ENCODE results near the gene SGCB.
A peak's percentile ranks its signal among the peaks of the same experiment; 100 is the strongest.

Gene SGCB

DNA sequence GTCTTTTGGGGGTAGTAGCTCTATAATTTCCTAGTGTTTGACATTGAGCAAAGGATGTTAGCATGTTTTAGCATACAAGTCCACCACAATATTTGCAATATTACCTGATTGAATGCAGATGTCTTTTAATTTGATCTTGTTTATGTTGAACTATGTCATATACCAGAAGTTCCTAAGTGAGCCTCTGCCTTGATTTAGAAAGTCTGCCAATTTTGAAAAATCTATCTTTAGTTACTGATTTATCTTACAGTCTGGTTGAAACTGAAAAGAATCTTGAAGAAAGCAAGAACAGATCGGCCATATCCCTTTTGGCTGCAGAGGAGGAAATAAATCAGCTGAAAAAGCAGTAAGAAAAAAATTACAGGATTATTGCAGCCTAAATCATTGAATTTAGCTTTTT lies 31.5 kb upstream of the SGCB start:
- Histone ChIP-seq H3K4me3 (ENCODE audit: low read length) (no peak overlapping the region), H3K9me3 (replicated peaks; ENCODE audit: insufficient read depth, low read length) (no peaks in the 10 kb centered on the region), H2AFZ (ENCODE audit: low read length) (no peak overlapping the region), H3K9ac (ENCODE audit: low read length) (no peak overlapping the region), H3K79me2 (ENCODE audit: low read length) (no peaks in the 10 kb centered on the region), H3K4me1 (ENCODE audit: low read length) (peaks cover 3% of the 10 kb centered on the region; the same call in 1 of the 2 replicates), H3F3A (ENCODE audit: insufficient read depth, low read length) (no peaks in the 10 kb centered on the region), H3K9me2 (replicated peaks; ENCODE audit: insufficient read depth, low read length) (no peaks in the 10 kb centered on the region), H3K4me2 (ENCODE audit: low read depth, low read length) (no peak overlapping the region), H3K27me3 (replicated peaks; ENCODE audit: insufficient read depth, low read length) (no peaks in the 10 kb centered on the region), H3K27ac (ENCODE audit: low read length) (no peak overlapping the region), H4K20me1 (ENCODE audit: insufficient read depth, low read length) (no peaks in the 10 kb centered on the region), H3K36me3 (replicated peaks; ENCODE audit: insufficient read depth, low read length) (no peaks in the 10 kb centered on the region)
- peak; percentile 15 for DNase-seq
- TF ChIP-seq EZH2 (optimal IDR thresholded peaks at IDR 0.05; ENCODE audit: low read depth, low read length), result no peak
- TF ChIP-seq, protein P1, sequence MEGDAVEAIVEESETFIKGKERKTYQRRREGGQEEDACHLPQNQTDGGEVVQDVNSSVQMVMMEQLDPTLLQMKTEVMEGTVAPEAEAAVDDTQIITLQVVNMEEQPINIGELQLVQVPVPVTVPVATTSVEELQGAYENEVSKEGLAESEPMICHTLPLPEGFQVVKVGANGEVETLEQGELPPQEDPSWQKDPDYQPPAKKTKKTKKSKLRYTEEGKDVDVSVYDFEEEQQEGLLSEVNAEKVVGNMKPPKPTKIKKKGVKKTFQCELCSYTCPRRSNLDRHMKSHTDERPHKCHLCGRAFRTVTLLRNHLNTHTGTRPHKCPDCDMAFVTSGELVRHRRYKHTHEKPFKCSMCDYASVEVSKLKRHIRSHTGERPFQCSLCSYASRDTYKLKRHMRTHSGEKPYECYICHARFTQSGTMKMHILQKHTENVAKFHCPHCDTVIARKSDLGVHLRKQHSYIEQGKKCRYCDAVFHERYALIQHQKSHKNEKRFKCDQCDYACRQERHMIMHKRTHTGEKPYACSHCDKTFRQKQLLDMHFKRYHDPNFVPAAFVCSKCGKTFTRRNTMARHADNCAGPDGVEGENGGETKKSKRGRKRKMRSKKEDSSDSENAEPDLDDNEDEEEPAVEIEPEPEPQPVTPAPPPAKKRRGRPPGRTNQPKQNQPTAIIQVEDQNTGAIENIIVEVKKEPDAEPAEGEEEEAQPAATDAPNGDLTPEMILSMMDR (IDR thresholded peaks at IDR 0.05; ENCODE audit: low read length), result no peak
- no peak for TF ChIP-seq EZH2phosphoT487 (IDR thresholded peaks at IDR 0.05; ENCODE audit: low read length)

DNA sequence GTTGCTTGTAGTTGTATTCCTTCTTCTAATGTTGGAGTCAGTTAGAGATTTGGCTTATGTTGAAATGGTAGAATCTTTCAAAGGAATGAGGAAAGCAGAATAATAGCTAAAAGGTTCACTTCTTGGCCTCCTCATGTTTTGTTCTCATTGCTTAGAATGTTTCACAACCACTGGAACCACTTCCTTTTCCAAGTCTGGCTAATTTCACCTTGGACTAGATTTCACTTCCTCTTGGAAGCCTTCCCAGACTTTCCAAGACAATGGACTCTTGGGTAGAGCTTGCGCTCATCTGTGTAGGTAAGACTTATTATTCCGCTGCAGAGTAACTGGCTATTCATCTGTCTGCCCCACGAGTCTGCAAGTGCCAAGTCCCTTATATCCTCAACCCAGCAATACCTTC lies 21.3 kb upstream of the SGCB start:
- no peak for DNase-seq
- no peak overlapping the region for H2AFZ ChIP-seq (ENCODE audit: low read length)

DNA sequence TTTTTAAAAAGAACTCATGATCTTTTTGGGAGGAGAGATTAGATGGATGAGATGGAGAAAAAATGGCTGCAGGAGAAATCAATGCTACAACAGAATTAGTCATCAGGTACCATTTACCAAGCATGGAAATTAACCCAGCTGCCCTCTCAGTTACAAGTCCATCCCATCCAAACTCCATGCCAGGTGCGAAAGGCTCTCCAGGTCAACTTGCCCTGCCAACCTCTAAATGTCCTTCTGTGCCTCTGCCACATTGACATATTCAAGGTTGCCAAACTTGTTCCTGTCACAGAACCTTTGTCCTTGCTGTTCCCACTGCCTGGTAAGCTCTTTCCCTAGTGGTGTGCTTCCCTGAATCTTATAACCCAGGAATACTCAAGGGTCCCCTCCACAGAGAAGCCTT lies 20.2 kb upstream of the SGCB start:
- no peaks in the 10 kb centered on the region for H3K27me3 ChIP-seq (replicated peaks; ENCODE audit: insufficient read depth, low read length)
- no peaks in the 10 kb centered on the region for H3F3A ChIP-seq (ENCODE audit: insufficient read depth, low read length)
- no peaks in the 10 kb centered on the region for H3K9me2 ChIP-seq (replicated peaks; ENCODE audit: insufficient read depth, low read length)
- no peaks in the 10 kb centered on the region for H3K36me3 ChIP-seq (replicated peaks; ENCODE audit: insufficient read depth, low read length)
- no peaks in the 10 kb centered on the region for H3K79me2 ChIP-seq (ENCODE audit: low read length)
- TF ChIP-seq EZH2 (optimal IDR thresholded peaks at IDR 0.05; ENCODE audit: low read depth, low read length), result no peak
- no peak for TF ChIP-seq EZH2phosphoT487 (IDR thresholded peaks at IDR 0.05; ENCODE audit: low read length)
- TF ChIP-seq, protein P1 (IDR thresholded peaks at IDR 0.05; ENCODE audit: low read length), result no peak
- no peaks in the 10 kb centered on the region for H3K9me3 ChIP-seq (replicated peaks; ENCODE audit: insufficient read depth, low read length)
- no peak overlapping the region for H3K27ac ChIP-seq (ENCODE audit: low read length)
- H3K9ac ChIP-seq (ENCODE audit: low read length), result no peak overlapping the region
- no peak overlapping the region for H3K4me3 ChIP-seq (ENCODE audit: low read length)
- no peaks in the 10 kb centered on the region for H3K4me1 ChIP-seq (ENCODE audit: low read length)
- H3K4me2 ChIP-seq (ENCODE audit: low read depth, low read length), result no peak overlapping the region
- H2AFZ ChIP-seq (ENCODE audit: low read length), result no peak overlapping the region
- no peaks in the 10 kb centered on the region for H4K20me1 ChIP-seq (ENCODE audit: insufficient read depth, low read length)
- DNase-seq, result no peak

More for the DNA sequence above, 21.3 kb upstream of the SGCB start:
- Histone ChIP-seq H3K4me2 (ENCODE audit: low read depth, low read length) (no peak overlapping the region), H3K79me2 (ENCODE audit: low read length) (no peaks in the 10 kb centered on the region), H4K20me1 (ENCODE audit: insufficient read depth, low read length) (no peaks in the 10 kb centered on the region), H3K4me3 (ENCODE audit: low read length) (no peak overlapping the region), H3K27me3 (replicated peaks; ENCODE audit: insufficient read depth, low read length) (no peaks in the 10 kb centered on the region), H3K36me3 (replicated peaks; ENCODE audit: insufficient read depth, low read length) (no peaks in the 10 kb centered on the region), H3K9me3 (replicated peaks; ENCODE audit: insufficient read depth, low read length) (no peaks in the 10 kb centered on the region), H3K9ac (ENCODE audit: low read length) (no peak overlapping the region), H3K4me1 (ENCODE audit: low read length) (no peaks in the 10 kb centered on the region), H3K9me2 (replicated peaks; ENCODE audit: insufficient read depth, low read length) (no peaks in the 10 kb centered on the region), H3F3A (ENCODE audit: insufficient read depth, low read length) (no peaks in the 10 kb centered on the region), H3K27ac (ENCODE audit: low read length) (no peak overlapping the region)
- no peak for TF ChIP-seq EZH2phosphoT487 (IDR thresholded peaks at IDR 0.05; ENCODE audit: low read length)
- TF ChIP-seq, protein P1 (IDR thresholded peaks at IDR 0.05; ENCODE audit: low read length), result no peak
- no peak for TF ChIP-seq EZH2 (optimal IDR thresholded peaks at IDR 0.05; ENCODE audit: low read depth, low read length)
